ENCODE measurements around the gene C14orf39.
"Not testable (repeated sequence)": the region's sequence is repeated elsewhere in the genome, so short reads cannot be mapped to it uniquely, and the experiment has no call there.

The C14orf39 gene

DNA sequence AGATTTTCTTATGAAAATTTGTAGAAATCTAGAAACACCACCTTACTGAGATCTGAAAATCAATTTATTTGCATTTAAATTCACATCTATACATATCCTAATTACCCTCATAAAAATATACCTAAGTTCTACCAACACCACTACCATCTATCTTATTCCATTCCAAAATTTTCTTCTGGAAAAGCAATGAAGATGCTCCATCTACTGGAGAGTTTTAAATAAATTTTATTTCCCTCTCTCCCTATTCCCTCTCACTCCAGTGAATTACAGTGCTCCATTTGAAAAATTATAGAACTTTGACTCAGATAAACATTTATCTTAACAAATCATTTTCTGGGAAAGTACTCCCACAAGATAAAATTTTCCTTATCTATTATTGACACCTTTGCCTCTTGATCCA lies 2.3 kb upstream of the C14orf39 start:
- DNase-seq = no peak

DNA sequence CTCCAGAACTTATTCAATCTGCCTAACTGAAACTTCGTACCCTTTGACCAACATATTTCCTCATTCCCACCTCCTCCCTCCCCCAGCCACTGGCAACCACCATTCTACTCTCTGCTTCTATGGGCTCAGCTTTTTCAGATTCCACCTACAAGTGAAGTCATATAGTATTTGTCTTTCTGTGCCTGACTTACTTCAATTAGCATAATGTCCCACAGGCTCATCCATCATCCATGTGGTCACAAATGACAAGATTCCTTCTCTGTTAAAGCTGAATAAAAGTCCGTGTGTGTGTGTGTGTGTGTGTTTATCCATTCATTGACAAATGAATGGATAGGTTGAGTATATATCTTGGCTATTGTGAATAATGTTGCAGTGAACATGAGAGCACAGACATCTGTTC lies 1.3 kb upstream of the C14orf39 start:
- no peak for DNase-seq

DNA sequence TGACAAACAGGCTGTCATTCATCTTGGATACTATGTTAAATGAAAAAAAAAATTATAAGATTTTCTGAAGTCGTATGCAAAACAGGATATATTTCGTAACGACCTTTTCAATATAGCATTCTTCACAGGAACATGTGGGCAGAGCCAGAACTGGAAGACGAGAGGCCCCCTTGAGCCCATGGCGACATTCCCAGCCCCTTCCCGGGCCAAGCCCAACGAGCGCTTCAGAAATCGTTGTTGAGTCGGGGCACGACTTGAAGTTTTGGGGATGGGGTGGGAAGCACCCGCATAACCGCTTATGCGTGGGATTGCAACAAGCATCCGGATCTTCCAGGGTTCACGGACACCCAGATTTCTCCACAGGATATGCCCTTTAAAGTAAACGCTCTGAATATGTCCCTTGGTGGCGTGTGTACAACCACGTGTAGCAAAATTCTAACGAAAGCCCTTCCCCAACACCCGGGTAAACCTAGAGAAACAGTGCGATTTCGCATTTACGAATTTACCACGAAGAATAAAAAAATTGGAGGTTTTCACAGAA lies 736 bp downstream of the C14orf39 start:
- no peak for DNase-seq

DNA sequence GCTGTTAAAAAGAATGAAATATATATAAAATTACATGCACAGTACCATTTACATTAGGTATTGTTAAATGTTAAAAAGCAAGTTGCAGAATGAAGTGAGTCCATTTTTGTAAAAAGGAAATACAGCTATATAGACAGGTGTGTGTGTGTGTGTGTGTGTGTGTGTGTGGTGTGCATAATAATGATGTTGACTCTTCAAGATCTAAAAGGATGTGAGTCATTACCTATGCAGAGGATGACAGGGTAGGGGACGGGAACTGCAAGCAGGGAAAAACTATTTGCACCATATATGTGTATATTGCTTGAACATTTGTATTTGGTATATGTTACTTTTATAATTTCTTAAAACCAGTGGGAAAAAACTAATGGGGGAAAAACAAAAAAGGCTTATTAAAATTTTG lies 3.1 kb downstream of the C14orf39 start:
- DNase-seq = no peak

- DNase-seq = not testable (repeated sequence)
These were observed 5.6 kb downstream of the C14orf39 start for GRCh38 chr14:60480248-60480647.

GRCh38 chr14:60455875-60456274 lies 30.0 kb downstream of the C14orf39 start:
- no peak for DNase-seq

GRCh38 chr14:60430276-60430675 lies 55.6 kb downstream of the C14orf39 start:
- DNase-seq = no peak

DNA sequence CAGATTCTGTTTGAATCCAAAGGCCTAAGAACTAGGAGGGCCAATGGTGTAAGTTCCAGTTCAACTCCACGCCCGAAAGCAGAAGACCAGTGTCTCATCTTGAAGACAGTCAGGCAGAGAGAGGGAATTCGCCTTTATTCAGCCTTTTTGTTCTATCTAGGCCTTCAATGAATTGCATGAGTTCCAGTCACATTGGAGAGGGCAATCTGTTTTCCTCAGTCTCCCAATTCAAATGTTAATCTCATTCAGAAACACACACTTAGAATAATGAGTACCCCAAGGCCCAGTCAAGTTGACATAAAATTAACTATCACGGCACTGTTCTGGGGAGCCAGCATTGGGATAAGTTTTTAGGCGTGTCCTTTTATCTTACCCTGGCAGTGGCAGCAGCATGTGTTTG lies 65.8 kb downstream of the C14orf39 start:
- no peak for DNase-seq

DNA sequence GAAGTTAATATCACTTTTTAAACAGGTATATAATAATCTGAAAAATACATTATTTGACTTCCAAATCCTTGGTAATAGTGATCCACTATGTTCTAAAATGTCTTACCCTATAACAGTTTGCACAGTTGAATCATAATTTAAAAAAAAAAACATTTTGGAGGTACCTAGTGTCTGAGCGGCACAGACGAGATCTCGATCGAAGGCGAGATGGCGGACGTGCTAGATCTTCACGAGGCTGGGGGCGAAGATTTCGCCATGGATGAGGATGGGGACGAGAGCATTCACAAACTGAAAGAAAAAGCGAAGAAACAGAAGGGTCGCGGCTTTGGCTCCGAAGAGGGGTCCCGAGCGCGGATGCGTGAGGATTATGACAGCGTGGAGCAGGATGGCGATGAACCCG lies 88.3 kb downstream of the C14orf39 start:
- not testable (repeated sequence) for DNase-seq

DNA sequence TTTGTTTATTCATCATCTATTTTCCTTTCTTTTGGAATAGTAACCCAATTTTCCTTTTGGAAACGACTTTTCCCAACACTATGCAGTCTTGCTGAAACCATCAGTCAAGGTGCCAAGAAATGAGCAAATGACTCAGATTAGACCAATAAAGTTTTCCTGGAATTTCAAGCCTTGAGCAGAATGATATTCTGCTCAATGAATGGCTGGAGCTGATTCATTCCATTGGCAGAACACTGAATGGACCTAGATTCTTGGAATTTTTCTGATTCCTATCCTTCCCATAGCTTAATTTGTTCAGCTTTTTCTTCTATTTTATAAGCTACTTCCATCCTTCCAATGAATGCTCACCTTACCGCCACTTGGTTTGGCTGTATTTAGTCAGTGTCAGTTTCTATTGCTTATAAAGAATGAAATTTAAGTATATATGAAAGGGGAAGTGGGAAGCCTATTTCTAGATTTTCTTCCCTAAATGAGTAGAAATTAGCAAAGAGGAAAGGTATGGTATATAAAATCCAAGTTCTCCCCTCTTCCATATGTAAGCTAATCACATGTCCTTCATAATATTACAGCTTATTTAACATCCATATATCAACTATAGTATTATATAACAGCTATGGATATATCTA lies 89.0 kb downstream of the C14orf39 start:
- no peak for DNase-seq
